ENCODE results near the gene UGT2A3.

UGT2A3 gene

GRCh38 chr4:68909385-68909784, 42.2 kb downstream of the UGT2A3 start:
- no peak for DNase-seq

- no peak for DNase-seq
These were observed 43.6 kb downstream of the UGT2A3 start for GRCh38 chr4:68907788-68908700.

- no peak for DNase-seq
These were observed 44.4 kb downstream of the UGT2A3 start for GRCh38 chr4:68907245-68907644.

GRCh38 chr4:68906780-68907137, 44.8 kb downstream of the UGT2A3 start:
- no peak for DNase-seq

GRCh38 chr4:68905939-68906779, 45.4 kb downstream of the UGT2A3 start:
- no peak for DNase-seq

GRCh38 chr4:68905598-68905938, 46.0 kb downstream of the UGT2A3 start:
- no peak for DNase-seq

- no peak for DNase-seq
These were observed 46.8 kb downstream of the UGT2A3 start for GRCh38 chr4:68904786-68905185.

- no peak for DNase-seq
These were observed 54.9 kb downstream of the UGT2A3 start for GRCh38 chr4:68896749-68897148.

- no peak for DNase-seq
These were observed 55.9 kb downstream of the UGT2A3 start for GRCh38 chr4:68895561-68896198.

- no peak for DNase-seq
These were observed 58.7 kb downstream of the UGT2A3 start for GRCh38 chr4:68892861-68893260.

- no peak for DNase-seq
These were observed 59.9 kb downstream of the UGT2A3 start for GRCh38 chr4:68891678-68892077.

GRCh38 chr4:68885545-68885944, 66.1 kb downstream of the UGT2A3 start:
- DNase-seq, result no peak

- DNase-seq, result no peak
These were observed 67.7 kb downstream of the UGT2A3 start for GRCh38 chr4:68883870-68884269.

All from effector CD8-positive, alpha-beta T cell (primary cell).